Embryonic facial prominence (tissue), 1 donor: ENCODE data around the gene SHISA4.

ENCODE experiments used
- DNase-seq: peaks from one replicate; pipeline ENCODE4 v3.0.0-alpha.2; 2016; ENCODE audit errors: extremely low spot score

SHISA4 gene

DNA sequence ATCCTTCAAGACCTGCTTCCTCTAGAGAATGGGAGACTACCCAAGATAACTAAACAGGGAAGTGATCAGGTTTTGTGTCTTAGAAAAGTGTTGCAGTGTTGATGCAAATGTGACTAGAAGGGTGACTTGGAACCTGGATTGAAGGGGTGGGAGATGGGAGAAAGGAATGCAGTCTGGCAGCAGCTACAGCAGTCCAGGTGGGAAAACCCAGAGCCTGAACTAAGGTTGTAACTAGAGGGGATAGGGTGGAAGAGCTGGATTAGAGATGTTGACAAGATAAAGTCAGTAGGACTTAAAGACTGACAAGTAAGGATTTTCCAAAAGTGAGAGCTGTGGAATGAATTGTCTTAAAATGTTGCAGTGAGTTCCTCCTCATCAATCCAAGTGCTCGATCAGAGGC lies 7.1 kb upstream of the SHISA4 start:
- no peak for DNase-seq

DNA sequence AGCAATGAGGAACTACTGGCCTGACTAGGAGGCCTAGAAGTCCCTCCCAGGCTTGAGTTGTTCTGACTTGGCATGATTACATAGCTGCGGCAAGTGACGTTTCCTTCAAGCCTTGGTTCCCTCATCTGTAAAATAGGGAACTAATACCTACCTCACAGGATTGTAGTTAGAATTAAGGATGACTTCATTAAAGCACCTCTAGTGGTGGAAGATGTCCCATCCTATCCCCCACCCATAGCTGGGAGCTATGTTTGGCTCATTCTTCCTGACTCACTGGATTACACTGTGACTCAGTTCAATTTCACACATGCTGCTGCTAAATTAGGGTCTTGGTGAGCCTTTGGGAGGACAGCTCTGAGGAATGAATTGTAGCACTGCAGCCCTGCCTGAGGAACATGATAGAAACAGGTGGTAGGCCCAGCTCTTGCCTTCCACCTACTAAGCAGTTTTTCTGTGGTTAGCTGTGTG lies 6.0 kb upstream of the SHISA4 start:
- no peak for DNase-seq

DNA sequence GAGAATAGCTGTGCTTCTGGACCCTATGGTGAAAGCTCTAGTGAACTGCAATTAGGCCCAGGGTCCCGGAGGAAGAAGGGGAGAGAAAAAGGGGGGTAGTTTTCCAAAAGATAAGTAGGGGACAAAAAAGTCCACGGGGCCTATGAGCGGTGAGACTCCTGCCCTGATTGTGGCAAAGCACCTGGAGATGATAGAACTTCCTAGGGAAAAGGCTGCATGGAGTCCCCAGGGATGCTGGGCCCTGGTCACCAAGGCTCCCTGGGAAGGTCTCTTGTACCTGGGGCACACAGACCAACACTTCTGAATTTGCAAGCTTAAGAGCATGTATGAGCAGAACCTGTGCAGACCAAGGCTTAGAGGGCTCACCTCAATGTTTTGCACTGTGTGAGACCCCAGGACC lies 5.4 kb upstream of the SHISA4 start:
- DNase-seq: no peak

DNA sequence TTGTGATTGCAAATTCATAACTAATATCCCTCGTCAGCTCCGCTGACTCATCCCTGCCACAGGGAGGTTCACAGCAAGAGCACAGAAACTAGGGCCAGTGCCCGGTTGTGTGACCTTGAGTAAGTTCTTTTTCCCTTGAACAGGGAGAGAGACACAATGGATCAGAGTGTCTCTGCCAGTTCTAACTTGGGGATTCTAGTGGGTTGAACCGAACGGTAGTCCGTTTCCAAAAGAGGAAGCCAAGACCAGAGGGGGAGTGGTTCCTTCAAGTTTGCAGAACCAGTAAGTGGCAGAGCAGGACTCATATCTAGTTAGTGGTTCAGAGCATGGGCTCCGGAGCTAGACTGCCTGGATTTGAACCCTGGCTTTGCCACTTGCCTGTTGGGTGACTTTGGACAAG lies 4.9 kb upstream of the SHISA4 start:
- no peak for DNase-seq

DNA sequence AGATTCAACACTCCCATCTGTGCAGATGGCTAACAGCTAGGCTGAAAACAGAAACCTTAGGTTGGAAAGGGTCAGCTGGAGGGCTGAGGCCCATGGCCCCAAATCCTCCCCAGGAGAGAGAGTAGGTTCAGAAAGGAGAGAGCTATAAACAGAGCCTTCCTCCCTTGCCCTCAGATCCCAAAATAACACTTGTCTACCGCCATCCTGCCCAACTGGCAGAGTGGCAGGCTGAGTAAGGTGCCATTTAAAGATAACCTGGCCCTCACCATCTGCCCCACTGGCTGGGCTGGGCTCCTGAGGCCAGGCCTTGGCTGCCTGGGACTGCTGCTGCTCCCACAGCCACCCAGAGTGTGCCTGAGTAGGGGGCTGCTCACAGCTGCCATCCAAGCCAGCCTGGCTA lies 4.3 kb upstream of the SHISA4 start:
- no peak for DNase-seq

DNA sequence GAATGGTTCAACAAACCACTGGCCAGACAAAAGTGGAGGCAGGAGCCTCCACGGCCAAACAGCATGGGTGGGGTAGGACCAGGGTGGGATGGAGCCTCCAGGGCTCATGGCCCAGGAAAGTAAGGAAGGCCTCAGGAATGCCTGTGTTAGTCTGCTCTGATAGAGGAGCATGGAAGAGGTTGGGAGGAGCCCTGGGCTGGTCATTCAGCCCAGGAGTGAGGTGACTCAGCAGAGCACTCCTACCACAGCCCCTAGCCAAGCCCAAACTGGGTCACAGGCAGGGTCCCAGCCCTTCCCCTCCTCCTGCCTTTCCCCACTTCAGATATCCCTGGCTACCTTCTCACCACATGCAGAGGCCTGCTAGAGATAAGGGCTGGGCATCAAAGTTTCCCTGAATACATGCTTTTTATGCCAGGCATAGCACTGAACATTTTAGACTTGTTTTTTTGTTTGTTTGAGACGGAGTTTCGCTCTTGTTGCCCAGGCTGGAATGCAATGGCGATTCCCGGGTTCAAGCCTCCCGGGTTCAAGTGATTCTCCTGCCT lies 3.1 kb upstream of the SHISA4 start:
- DNase-seq: no peak

DNA sequence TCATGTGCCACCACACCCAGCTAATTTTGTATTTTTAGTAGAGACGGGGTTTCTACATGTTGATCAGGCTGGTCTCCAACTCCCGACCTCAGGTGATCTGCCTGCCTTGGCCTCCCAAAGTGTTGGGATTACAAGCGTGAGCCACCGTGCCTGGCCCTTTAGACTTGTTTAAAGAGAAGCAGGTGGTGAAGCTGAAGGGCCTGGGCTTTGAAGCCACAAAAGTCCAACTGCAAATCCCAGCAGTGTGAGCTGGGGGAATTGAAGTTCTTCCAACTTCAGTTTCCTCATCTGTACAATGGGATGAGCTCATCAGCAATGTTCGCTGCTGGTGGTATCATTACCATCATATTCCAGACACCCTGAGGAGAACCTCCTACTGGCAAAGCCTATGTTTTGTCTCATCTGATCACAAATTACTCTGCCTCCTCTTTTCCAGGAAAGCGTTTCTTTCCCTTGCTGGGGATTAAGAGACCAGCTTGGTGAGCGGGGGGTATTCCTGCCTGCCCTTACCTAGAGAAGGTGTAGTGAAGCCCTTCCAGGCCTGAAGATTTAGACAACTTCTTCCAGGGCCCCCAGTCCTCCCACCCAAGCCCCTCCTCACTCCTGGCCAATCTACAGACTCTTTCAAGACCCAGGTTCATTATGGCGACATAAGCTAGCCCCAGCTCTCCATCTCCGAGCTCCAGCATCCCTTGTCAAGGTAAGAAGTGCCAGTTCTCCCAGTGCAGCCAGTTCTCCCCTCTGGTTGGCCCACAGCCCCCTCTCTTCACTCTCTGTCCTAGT lies 2.4 kb upstream of the SHISA4 start:
- DNase-seq: no peak

DNA sequence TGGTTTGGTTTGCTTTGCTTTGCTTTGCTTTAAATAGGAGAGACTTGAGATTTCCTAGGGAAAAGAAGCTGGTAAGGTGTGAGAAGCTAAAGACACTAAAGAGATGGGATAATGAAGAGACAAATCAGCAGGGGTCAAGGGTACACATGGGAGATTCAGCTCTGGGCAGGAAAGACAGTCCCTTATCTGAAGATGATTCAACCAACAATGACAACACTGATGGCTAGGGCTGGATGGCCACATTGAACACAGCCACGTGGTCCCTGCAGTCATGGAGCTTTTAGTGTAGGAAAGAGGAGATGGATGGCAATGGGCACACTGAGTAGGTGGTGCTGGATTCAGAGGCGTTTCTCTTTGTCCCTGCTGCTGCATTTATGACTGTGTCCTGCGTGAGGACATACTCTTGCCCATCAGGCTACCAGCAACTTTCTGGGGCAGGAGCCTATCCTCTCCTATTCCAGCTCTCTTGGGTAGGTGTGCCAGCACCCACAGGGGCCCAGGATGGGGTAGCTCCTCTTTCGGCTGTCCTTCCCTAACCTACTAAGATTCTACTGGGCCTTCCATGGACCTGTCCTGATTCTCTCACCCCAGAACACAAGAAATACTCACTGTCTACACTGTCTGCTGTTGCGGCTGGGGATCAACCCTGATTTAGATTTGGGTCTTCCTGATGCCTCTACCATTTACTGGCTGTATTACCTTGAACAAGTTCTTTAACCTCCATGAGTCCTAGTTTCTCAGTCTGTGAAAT lies 1.4 kb upstream of the SHISA4 start:
- no peak for DNase-seq

DNA sequence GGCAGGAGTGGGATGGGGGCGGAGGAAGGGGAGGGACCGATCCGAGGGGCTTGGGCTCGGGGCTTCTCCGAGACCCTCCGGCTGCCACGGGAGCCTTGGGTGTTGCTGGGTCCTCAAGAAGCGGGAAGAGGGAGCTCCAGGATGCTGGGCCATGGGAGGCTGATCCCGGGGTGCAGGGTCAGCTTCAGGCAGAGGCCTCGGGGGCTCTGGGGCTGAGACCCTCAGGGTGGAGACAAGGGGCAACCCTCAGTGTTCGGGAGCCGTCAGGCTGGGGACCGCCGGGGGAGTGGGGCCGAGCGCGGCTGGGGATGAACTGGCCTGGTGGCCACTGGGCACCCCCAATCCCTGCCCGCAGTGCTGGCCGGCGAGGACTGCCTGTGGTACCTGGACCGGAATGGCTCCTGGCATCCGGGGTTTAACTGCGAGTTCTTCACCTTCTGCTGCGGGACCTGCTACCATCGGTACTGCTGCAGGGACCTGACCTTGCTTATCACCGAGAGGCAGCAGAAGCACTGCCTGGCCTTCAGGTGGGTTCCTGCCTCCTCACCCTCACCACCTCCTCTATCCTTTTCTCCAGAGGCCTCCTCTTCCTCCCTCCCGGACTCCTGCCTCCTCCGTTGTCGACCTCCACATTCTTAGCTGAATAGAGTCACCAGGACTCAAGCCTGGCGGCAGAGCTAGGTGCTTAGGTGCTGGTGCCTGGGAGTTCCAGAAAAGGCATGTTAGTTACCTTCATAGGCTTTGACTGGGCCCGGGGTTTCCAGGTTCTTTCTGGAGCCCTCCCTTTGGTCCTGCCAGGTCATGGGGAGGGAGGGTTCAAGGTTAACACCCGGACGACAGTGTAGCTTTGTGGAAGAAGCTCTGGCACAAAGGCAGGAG lies 631 bp downstream of the SHISA4 start:
- DNase-seq: no peak

DNA sequence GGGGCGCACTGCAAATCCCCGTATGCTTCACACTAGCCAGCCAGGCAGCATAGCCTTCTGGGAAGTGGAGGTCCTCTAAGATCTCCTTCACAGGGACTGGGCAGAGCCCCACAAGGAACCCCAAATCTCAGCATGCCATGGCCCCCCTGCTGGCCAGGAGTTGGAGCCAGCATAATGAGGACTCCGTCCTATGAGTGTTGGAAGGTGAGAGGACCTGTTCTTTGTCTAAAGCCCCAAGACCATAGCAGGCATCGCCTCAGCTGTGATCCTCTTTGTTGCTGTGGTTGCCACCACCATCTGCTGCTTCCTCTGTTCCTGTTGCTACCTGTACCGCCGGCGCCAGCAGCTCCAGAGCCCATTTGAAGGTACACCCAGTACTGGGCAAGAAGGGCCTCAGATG lies 1.5 kb downstream of the SHISA4 start:
- no peak for DNase-seq

DNA sequence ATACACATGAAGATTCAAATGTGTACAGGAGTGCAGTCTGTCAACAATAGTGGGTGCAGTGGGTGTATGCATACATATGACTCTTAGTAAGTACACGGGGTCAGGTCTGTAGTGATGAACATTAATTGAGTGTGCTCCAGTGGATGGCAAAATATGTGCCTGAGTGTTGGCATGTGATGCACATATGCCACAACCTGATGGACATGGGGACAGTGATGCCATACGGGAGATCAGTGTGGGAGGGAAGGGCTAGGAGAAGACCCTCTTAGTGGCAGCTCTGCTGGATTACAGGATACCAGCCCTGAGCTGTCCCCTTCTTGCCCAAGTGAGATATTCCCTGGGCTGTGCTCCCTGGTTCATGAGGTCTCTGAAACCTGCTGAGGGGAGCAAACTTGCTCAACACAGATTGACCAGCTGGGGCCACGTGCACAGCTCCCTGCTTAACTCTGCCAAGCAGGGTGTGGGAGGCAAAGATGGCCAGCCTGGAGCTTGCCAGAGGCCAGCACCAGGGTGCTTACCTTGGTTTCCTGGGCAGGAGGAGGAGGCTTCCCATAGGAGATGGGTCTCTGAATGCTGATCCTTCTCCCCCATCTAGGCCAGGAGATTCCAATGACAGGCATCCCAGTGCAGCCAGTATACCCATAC lies 2.2 kb downstream of the SHISA4 start:
- DNase-seq: no peak

DNA sequence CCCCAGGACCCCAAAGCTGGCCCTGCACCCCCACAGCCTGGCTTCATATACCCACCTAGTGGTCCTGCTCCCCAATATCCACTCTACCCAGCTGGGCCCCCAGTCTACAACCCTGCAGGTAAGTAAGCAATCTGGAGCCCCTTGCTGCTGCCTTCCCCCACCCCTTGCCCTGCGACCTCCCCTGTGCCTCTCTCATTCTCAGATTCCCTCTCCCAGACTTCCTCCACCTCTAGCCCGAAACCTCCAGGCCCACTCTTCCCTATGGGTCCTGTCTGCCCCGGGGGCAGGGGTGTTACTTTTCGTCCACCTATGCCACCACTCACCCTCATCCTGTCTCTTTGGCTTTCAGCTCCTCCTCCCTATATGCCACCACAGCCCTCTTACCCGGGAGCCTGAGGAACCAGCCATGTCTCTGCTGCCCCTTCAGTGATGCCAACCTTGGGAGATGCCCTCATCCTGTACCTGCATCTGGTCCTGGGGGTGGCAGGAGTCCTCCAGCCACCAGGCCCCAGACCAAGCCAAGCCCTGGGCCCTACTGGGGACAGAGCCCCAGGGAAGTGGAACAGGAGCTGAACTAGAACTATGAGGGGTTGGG lies 2.9 kb downstream of the SHISA4 start:
- no peak for DNase-seq

DNA sequence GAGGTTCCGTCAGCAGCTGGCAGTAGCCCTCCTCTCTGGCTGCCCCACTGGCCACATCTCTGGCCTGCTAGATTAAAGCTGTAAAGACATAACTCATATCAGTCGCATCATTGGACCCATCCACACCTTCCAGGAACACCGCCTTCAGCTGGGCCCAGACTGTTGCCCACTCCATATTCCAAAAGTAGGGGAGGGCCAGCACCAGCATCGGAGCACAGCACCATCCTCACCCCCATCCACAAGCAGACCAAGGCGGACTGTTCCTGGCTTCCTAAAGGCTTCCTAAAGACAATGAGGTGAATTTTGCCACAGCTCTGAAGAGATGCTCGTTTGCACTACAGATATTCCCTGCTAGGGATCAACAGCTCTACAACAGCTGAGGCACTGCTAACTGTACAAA lies 3.5 kb downstream of the SHISA4 start:
- no peak for DNase-seq

DNA sequence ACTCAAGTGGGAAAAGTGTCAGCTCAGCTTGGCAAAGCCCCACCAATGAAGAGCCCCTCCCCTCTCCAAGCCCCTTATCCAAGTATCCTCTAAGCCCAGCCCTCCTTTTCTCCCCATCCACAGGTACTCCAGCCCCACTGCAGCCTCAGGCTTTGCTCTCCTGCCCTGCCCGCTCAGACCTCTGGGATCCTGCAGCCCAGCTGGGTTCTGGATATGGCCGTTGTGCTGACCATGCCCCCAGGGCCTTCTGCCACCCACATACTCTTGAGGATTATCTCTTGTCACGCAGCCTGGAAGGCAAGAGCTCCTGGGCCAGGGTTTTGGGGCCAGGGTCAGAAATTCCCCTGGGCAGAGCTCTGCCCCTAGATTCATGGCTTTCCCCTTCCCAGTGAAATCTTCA lies 4.7 kb downstream of the SHISA4 start:
- DNase-seq: no peak

DNA sequence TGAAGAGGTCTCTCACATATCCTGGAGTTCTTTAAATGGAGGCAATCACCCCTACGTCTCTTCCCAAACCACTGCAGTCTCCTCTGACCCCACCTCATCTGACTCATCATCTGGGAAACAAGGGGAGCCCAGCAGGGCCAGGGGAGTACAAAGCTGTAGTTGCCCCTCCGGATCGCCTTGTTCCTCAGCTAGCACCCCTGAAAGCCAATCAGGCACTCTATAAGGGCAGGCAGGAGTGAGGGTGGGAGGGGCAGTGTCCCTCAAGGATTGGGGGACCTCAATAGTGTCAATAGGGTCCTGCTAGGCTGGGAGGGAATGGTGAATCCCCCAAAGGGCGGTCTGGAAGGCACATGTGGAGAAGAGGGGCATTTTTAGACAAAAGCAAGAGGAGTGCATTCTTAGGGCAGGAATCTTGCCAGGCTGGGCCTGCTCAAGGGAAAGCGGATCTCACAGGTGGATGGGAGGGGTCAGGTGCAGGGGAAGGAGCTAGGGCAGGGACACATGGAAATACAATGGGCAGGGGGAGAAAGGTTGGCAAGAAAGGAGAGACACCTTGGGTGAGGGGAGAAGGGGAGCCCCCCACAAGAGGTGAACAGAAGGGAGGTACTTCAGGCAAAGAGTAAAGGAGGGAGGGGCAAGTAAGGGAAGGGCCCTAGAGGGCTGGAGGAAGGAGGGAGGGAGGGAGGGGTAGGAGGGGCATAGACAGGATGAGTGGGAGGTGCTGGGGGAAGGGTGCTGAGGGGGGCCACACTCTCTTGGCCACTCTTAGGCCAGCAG lies 5.8 kb downstream of the SHISA4 start:
- no peak for DNase-seq

DNA sequence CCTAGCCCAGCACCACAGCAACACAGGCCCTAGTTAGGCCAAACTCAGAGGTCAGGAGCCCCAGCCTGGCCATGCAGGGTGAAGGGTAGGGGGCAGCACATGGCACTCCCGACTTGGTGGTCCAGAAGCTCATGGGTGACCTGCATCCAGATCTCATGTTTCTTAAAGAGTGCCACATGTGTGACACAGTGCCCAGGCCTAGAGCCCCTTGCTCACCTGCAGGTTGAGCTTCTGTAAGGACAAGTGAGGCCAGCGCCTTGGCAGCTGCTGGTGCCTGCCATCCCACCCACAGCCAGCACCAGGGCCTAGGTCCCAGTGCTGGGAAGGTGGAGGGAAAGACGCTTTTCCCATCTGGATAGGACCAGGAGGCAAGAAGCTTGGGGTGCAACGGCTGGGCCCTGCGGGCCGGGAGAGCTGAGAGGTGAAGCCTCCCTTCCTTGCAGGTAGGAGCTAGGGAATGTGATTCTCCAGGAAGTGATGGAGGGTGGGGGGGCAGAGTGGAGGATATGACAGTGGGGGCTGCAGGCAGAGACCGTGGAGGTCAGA lies 6.5 kb downstream of the SHISA4 start:
- DNase-seq: no peak

DNA sequence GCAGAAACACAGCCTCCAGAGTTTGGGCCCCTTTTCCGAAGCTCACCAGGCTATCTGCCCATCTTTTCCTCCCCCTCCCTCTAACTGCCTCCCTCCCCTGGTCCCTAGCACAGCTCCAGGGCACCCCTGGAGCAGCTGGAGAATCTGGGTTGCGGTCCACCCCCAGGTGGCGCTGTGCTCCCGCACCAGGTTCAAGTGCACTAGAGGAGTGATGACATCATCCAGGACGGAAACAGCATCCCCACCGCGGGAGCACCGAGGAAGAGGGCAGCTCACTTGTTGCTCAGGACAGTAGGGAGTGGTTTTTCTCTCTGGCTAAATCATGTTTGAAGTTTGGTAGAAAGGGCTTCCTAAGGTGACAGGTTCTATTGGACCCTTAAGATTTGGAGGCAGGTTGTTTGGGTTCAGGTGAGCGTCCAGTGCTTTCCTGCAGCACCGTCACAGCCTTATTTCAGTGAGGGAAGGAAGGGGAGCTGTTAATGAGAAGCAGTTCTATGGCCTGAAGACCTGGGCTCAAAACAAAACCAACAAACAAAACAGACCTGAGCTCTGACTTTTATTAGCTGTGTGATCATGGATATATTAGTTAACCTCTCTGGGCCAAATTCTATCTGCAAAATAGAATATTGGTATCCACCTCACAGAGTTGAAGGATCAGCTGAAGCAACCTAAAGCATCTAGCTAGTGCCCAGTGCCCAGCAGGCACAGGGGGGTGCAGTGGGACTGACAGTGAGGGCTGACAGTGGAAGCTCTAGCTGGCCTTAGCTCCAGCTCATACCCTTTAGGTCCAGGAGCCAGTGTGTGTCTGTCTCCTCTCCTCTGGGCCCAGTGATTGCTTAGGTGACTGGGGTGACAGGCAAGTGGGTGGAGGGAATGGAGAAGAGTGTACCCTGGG lies 7.5 kb downstream of the SHISA4 start:
- peak; percentile 68 for DNase-seq

DNA sequence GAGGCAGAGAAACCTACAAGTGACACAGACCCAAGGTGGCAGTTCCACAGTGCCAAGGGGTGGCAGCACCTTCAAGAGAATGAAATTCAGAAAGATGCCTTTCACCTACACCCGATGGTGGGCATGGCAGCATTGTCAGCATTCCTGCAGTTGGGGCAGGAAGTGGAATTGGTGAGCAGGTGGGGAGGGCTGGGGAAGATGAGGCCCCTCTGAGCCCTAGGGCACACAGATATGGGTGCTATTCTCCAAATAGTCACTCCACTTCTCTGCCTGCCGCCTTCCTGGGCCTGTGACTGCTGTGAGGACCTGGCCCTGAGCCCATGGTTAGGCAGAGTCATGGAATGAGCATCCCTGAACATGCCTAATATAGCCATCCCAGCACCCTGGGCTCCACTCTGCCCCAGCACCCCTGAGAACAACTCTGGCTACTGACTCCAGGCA lies 8.3 kb downstream of the SHISA4 start:
- DNase-seq: no peak
